GM12875 (cell line): ENCODE measurements around the gene POC1A.

Source experiments
- H3K4me3 ChIP-seq: one replicate; pipeline ENCODE4 v1.5.1; 2011; ENCODE audit warnings: low read depth, low read length, control low read depth
- TF ChIP-seq, protein P1 (sequence below): IDR thresholded peaks from 2 replicates; pipeline ENCODE4 v1.5.1; 2011; ENCODE audit warnings: low read depth, mild to moderate bottlenecking, control low read depth, inconsistent platforms, low read length, moderate library complexity, borderline replicate concordance; ENCODE audit not compliant: insufficient read depth

POC1A gene

GRCh38 chr3:52140769-52141168 lies 13.5 kb downstream of the POC1A start:
- H3K4me3 ChIP-seq = no peak overlapping the region
- TF ChIP-seq, protein P1, sequence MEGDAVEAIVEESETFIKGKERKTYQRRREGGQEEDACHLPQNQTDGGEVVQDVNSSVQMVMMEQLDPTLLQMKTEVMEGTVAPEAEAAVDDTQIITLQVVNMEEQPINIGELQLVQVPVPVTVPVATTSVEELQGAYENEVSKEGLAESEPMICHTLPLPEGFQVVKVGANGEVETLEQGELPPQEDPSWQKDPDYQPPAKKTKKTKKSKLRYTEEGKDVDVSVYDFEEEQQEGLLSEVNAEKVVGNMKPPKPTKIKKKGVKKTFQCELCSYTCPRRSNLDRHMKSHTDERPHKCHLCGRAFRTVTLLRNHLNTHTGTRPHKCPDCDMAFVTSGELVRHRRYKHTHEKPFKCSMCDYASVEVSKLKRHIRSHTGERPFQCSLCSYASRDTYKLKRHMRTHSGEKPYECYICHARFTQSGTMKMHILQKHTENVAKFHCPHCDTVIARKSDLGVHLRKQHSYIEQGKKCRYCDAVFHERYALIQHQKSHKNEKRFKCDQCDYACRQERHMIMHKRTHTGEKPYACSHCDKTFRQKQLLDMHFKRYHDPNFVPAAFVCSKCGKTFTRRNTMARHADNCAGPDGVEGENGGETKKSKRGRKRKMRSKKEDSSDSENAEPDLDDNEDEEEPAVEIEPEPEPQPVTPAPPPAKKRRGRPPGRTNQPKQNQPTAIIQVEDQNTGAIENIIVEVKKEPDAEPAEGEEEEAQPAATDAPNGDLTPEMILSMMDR = no peak

DNA sequence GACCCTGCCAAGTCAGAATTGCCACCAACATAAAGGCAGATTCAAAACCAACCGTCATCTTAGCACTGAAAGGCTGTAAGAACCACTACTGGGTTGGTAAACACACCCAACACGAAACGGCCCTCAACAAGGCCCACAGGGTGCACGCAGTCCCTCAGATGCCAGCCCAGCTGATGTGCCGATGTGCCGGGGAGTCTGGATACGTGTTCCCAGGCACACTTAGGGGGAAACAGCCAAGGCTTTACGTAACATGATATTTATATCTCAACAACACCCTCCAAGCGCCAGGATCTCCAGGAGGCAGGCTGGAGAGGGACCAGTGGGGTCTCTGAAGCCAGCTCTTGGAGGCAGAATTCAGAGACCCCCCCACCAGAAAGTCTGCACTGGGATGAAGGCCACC lies 14.2 kb downstream of the POC1A start:
- TF ChIP-seq, protein P1 = no peak

GRCh38 chr3:52137311-52137710 lies 16.9 kb downstream of the POC1A start:
- no peak overlapping the region for H3K4me3 ChIP-seq
- TF ChIP-seq, protein P1 = no peak

More for the DNA sequence above, 14.2 kb downstream of the POC1A start:
- H3K4me3 ChIP-seq = no peak overlapping the region

GRCh38 chr3:52136513-52136912 lies 17.7 kb downstream of the POC1A start:
- H3K4me3 ChIP-seq = no peak overlapping the region
- TF ChIP-seq, protein P1 = no peak

DNA sequence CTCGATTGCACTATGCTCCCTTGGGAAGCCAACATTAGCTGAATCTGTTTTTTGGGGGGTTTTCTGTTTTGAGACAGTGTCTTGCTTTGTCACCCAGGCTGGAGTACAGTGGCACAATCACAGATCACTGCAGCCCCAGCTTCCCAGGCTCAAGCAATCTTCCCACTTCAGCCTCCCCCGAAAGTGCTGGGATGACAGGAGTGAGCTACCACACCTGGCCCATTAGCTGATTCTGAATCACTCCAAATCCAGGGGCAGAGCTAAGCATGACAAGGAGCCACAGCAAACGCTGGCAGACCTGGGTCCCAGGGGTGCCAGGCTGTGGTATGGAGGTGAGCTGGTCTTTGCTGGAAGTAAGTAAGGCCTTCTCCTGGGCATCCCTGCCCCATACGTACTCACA lies 18.9 kb downstream of the POC1A start:
- TF ChIP-seq, protein P1 = no peak
- no peak overlapping the region for H3K4me3 ChIP-seq

GRCh38 chr3:52134761-52135160 lies 19.5 kb downstream of the POC1A start:
- TF ChIP-seq, protein P1 = no peak
- no peak overlapping the region for H3K4me3 ChIP-seq

DNA sequence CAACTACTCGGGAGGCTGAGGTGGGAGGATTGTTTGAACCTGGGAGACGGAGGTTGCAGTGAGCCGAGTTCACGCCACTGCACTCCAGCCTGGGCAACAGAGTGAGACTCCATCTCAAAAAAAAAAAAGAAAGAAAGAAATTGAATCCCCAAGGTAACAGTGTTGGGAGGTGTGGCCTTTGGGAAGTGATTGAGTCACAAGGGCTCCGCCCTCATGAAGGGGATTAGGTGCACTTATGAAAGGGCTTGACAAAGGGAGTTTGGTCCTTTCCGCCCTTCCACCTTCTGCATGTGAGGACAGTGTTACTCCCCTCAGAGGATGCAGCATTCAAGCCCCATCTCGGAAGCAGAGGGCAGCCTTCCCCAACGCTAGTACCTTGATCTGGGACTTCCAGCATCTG lies 21.3 kb downstream of the POC1A start:
- TF ChIP-seq, protein P1 = no peak

More for the DNA sequence above, 21.3 kb downstream of the POC1A start:
- no peak overlapping the region for H3K4me3 ChIP-seq
